Activated T-cell treated with anti-CD3 and anti-CD28 coated beads, Interleukin-2, amount 50 U/mL, for 1 hour (primary cell): ENCODE results near the gene CYP2C19.
"Not testable (repeated sequence)": the region's sequence is repeated elsewhere in the genome, so short reads cannot be mapped to it uniquely, and the experiment has no call there.

Source experiments
- DNase-seq: peaks from one replicate; pipeline ENCODE4 v3.0.0-alpha.2; 2020

The CYP2C19 gene

GRCh38 chr10:94889123-94889522 is 126.6 kb downstream of the CYP2C19 start:
- DNase-seq: no peak

DNA sequence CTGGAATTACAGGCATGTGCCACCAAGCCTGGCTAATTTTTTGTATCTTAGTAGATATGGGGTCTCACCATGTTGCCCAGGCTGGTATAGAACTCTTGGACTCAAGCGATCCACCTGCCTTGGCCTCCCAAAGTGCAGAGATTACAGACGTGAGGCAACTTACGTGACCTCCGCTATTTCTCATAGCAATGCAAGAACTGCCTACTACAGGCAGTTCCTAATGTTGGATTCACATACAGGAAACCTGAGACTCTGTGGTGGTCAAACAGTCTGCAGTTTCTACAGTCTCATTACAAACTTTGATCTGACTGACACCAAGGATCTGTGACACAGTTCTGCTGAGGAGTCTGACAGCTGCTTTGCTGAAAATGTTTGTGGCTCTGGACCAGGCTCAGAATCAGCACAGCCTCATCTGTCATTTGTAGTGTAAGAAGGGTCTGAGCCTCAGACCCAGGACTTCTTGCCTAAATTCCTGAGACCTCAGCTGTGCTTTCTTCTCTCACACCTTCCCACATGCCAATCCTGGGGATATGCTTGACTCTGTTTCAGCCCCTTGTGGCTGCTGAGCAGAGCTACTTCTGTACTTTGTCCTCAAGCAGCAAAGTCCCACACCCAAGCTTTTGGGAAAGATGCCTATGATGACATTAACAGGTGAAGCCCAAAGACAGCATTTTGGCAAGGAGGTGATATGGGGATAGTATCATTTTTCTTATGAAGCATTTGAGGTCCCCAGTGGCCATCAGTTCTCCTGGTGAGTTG is 128.0 kb downstream of the CYP2C19 start:
- DNase-seq: no peak

DNA sequence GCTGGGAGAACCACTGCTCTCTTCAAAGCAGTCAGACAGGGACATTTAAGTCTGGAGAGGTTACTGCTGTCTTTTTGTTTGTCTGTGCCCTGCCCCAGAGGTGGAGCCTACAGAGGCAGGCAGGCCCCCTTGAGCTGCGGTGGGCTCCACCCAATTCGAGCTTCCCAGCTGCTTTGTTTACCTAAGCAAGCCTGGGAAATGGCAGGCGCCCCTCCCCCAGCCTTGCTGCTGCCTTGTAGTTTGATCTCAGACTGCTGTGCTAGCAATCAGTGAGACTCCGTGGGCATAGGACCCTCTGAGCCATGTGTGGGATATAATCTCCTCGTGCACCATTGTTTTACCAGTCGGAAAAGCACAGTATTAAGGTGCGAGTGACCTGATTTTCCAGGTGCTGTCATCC is 135.9 kb downstream of the CYP2C19 start:
- not testable (repeated sequence) for DNase-seq

DNA sequence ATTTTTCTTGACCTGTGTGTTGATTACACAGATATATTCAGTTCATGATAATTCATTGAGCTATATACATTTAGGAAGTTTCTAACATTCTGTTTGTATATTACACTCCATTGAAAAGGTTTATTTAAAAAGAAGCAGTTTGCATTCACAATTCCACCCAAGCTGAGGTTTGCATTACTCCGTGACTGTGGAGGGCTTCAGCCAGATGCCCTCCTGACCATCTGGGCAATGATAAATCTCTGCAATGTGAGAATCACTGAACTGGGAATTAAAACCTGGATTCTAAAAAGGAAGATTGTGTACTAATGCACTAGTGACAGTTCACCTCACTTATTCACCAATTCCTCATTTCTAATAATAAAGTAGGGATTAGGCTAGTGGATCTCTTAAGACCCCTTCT is 139.6 kb downstream of the CYP2C19 start:
- no peak for DNase-seq

DNA sequence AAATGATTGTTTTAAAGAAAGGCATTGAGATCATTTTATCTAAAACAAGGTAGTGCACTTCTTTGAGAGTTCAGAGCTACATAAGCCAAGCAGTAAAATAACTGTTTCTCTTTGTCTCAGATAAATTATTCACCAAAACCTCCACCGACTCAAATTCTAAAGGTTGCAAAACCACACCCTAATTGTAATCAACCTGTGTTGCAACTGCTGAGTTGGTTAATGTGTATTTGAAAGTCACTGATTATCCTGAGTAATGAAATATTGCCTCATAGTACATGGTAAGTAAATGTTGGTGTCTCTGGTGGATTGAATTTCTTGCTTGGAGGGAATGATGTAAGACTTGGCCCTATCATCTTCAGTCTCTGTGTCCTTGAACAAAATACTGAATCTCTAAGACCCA is 140.1 kb downstream of the CYP2C19 start:
- DNase-seq: no peak
